Vagina (tissue), 2 donors: ENCODE measurements around the gene NTM. TPM values are rescaled to one million over a fixed set of nuclear protein-coding genes. Genes with fewer than 3 reads are reported as not detected.

Source experiments
- DNase-seq, 2 donors: peaks; one replicate each; pipeline ENCODE4 v3.0.0-alpha.2; 2017; ENCODE audit errors: extremely low spot score in 2 of 2
- H3K27ac ChIP-seq: fragments of 200-600 bp; sonication (generic); one replicate; pipeline ENCODE4 v1.5.1; 2019
- H3K27me3 ChIP-seq: fragments of 200-600 bp; sonication (generic); one replicate; pipeline ENCODE4 v1.5.1; 2019
- H3K36me3 ChIP-seq, 2 donors: fragments of 200-600 bp; sonication (generic); one replicate each; pipeline ENCODE4 v1.5.1; 2017 to 2019
- H3K4me1 ChIP-seq: fragments of 200-600 bp; sonication (generic); one replicate; pipeline ENCODE4 v1.5.1; 2019
- H3K4me3 ChIP-seq, 2 donors: fragments of 200-600 bp; sonication (generic); 1 replicate in 1 of 2; 2 replicates in 1 of 2; pipeline ENCODE4 v1.5.1; 2016 to 2019
- H3K9me3 ChIP-seq: fragments of 200-600 bp; sonication (generic); one replicate; pipeline ENCODE4 v1.5.1; 2019
- POLR2A ChIP-seq, 2 donors: fragments of 450-650 bp; IDR thresholded peaks; one replicate each; pipeline ENCODE4 v1.6.1; 2017; ENCODE audit warnings: antibody characterized with exemption in 2 of 2, mild to moderate bottlenecking in 2 of 2, moderate library complexity in 2 of 2
- POLR2AphosphoS5 ChIP-seq, 2 donors: sonication (generic); formaldehyde crosslinking; IDR thresholded peaks; one replicate each; pipeline ENCODE4 v1.9.0; 2017; ENCODE audit warnings: antibody characterized with exemption in 2 of 2, mild to moderate bottlenecking in 2 of 2, low read depth in 1 of 2; ENCODE audit not compliant: insufficient read depth in 1 of 2
- intact Hi-C: fragments of 100-400 bp; cut with DNase I; formaldehyde crosslinking; loops from one replicate; pipeline ENCODE4 v1.15.1; 2023
- total RNA-seq: library from RNA; depleted of rRNA; stranded (reverse); fragments of >200 nt; gene quantifications from one replicate; pipeline ENCODE4 v1.2.3, GENCODE V29; 2016
- TF ChIP-seq, protein P1 (sequence below), 3 experiments: fragments of 450-650 bp in 2 of 3; fragments of 200-600 bp in 1 of 3; sonication (generic) in 1 of 3; IDR thresholded peaks; one replicate each; pipeline ENCODE4 v1.5.1; 2017 to 2019; ENCODE audit warnings: antibody characterized with exemption in 3 of 3, mild to moderate bottlenecking in 2 of 3, moderate library complexity in 2 of 3

The NTM gene
- total RNA-seq, 1 donor from 2014 or later: 4.2 TPM

DNA sequence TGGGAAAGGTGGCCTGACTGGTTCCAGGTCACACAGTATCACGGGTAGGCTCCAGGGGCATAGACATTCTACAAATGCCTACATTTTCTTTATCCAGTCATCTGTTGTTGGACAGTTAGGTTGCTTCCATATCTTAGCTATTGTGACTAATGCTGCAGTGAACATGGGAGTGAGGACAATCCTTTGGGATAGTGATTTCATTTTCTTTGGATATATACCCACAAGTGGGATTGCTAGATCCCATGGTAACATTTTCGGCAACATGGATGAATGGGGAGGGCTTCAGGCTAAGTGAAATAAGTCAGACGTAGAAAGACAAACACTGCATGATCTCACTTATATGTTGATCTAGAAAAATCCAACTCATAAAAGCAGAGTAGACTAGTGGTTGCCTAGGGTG lies 744.3 kb downstream of the NTM start:
- intact Hi-C loops: no loop called here
- TF ChIP-seq POLR2A (IDR thresholded peaks at IDR 0.05) (no peak), POLR2AphosphoS5 (IDR thresholded peaks at IDR 0.05; ENCODE audit: insufficient read depth in 1 of 2, low read depth in 1 of 2) (no peak)
- TF ChIP-seq, protein P1, sequence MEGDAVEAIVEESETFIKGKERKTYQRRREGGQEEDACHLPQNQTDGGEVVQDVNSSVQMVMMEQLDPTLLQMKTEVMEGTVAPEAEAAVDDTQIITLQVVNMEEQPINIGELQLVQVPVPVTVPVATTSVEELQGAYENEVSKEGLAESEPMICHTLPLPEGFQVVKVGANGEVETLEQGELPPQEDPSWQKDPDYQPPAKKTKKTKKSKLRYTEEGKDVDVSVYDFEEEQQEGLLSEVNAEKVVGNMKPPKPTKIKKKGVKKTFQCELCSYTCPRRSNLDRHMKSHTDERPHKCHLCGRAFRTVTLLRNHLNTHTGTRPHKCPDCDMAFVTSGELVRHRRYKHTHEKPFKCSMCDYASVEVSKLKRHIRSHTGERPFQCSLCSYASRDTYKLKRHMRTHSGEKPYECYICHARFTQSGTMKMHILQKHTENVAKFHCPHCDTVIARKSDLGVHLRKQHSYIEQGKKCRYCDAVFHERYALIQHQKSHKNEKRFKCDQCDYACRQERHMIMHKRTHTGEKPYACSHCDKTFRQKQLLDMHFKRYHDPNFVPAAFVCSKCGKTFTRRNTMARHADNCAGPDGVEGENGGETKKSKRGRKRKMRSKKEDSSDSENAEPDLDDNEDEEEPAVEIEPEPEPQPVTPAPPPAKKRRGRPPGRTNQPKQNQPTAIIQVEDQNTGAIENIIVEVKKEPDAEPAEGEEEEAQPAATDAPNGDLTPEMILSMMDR (IDR thresholded peaks at IDR 0.05): no peak
- Histone ChIP-seq H3K4me1 (no peaks in the 10 kb centered on the region), H3K27ac (no peak overlapping the region), H3K4me3 (no peak overlapping the region), H3K27me3 (no peaks in the 10 kb centered on the region), H3K9me3 (no peaks in the 10 kb centered on the region), H3K36me3 (no peaks in the 10 kb centered on the region)
- no peak for DNase-seq

DNA sequence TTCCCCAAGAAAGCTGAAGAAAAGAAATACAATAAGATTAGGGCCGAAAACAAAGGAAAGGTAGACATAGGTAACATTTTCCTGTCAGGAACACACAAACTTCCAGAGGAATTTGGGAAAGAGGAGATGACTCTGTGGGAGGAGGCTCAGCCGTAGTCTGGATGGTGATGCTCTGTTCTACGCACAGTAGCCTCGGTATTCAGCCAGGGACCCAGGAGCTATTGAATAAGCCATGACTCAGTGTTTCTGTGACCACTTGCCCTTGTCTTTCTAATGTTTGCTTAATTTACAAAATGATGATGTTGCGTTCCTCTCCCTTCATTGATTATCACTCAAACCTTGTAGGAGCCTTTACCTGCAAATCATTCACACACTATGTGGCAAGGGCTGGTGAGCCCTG lies 745.0 kb downstream of the NTM start:
- H3K27ac ChIP-seq: no peak overlapping the region
- H3K4me1 ChIP-seq: no peaks in the 10 kb centered on the region
- H3K27me3 ChIP-seq: no peaks in the 10 kb centered on the region
- DNase-seq: no peak
- intact Hi-C loops: no loop called here
- no peaks in the 10 kb centered on the region for H3K36me3 ChIP-seq
- TF ChIP-seq, protein P1 (IDR thresholded peaks at IDR 0.05): no peak
- TF ChIP-seq POLR2AphosphoS5 (IDR thresholded peaks at IDR 0.05; ENCODE audit: insufficient read depth in 1 of 2, low read depth in 1 of 2) (no peak), POLR2A (IDR thresholded peaks at IDR 0.05) (no peak)
- no peak overlapping the region for H3K4me3 ChIP-seq
- no peaks in the 10 kb centered on the region for H3K9me3 ChIP-seq

DNA sequence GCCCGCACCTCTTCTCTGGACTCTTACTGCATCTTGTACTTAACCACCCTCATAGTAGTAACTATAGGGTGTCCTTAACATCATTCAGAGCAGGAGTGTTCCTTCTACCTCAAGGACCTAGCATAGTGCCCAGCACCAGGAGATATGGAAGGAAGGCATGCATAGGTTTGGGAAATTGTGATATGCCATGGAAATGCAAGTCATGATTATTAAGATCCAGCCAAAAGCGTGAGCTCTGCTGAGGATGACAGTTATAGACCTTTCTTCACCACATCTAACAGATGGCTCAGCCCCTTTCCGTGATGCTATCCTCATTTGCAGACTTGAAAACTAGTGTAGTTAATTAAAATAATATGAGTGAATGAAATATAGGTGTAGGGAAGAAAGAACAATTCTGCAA lies 746.1 kb downstream of the NTM start:
- no peak for DNase-seq
- Histone ChIP-seq H3K4me3 (no peak overlapping the region), H3K4me1 (no peaks in the 10 kb centered on the region), H3K9me3 (no peaks in the 10 kb centered on the region), H3K27me3 (no peaks in the 10 kb centered on the region), H3K36me3 (no peaks in the 10 kb centered on the region), H3K27ac (no peak overlapping the region)
- TF ChIP-seq, protein P1 (IDR thresholded peaks at IDR 0.05): no peak
- TF ChIP-seq POLR2A (IDR thresholded peaks at IDR 0.05) (no peak), POLR2AphosphoS5 (IDR thresholded peaks at IDR 0.05; ENCODE audit: insufficient read depth in 1 of 2, low read depth in 1 of 2) (no peak)
- intact Hi-C loops: no loop called here

GRCh38 chr11:132118661-132119060 lies 748.2 kb downstream of the NTM start:
- Histone ChIP-seq H3K9me3 (no peaks in the 10 kb centered on the region), H3K4me1 (no peaks in the 10 kb centered on the region), H3K4me3 (no peak overlapping the region), H3K27ac (no peak overlapping the region), H3K27me3 (no peaks in the 10 kb centered on the region), H3K36me3 (no peaks in the 10 kb centered on the region)
- TF ChIP-seq POLR2A (IDR thresholded peaks at IDR 0.05) (no peak), POLR2AphosphoS5 (IDR thresholded peaks at IDR 0.05; ENCODE audit: insufficient read depth in 1 of 2, low read depth in 1 of 2) (no peak)
- TF ChIP-seq, protein P1 (IDR thresholded peaks at IDR 0.05): no peak
- intact Hi-C loops: no loop called here
- DNase-seq: no peak

- no peak overlapping the region for H3K27ac ChIP-seq
- no peaks in the 10 kb centered on the region for H3K9me3 ChIP-seq
- H3K4me3 ChIP-seq: no peak overlapping the region
- DNase-seq: no peak
- no peaks in the 10 kb centered on the region for H3K36me3 ChIP-seq
- TF ChIP-seq, protein P1 (IDR thresholded peaks at IDR 0.05): no peak
- no peak for TF ChIP-seq POLR2A (IDR thresholded peaks at IDR 0.05)
- TF ChIP-seq POLR2AphosphoS5 (IDR thresholded peaks at IDR 0.05; ENCODE audit: insufficient read depth in 1 of 2, low read depth in 1 of 2): no peak
- no peaks in the 10 kb centered on the region for H3K27me3 ChIP-seq
- intact Hi-C loops: no loop called here
- H3K4me1 ChIP-seq: no peaks in the 10 kb centered on the region
These were observed 749.2 kb downstream of the NTM start for GRCh38 chr11:132119573-132119972.
